ENCODE data around the gene CA10.

DNA sequence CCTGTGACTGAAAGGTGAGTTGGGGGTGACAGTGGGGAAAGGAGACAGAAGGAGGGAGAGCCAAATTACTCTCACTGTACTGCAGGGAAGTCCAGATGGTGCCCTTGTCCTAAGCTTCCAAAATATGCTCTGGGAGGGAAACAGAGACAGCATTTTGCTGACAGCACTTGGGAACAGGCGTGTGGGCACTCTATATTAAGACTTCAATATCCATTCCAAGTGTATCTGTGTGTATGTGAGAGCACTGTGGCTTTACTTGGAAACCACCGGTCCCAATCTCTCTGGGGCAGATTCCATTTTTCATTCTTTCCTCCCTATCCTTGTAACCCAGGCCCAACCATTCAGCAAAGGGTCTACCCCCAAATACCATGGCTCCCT lies 490.8 kb downstream of the CA10 start:
- TF ChIP-seq, protein P1, sequence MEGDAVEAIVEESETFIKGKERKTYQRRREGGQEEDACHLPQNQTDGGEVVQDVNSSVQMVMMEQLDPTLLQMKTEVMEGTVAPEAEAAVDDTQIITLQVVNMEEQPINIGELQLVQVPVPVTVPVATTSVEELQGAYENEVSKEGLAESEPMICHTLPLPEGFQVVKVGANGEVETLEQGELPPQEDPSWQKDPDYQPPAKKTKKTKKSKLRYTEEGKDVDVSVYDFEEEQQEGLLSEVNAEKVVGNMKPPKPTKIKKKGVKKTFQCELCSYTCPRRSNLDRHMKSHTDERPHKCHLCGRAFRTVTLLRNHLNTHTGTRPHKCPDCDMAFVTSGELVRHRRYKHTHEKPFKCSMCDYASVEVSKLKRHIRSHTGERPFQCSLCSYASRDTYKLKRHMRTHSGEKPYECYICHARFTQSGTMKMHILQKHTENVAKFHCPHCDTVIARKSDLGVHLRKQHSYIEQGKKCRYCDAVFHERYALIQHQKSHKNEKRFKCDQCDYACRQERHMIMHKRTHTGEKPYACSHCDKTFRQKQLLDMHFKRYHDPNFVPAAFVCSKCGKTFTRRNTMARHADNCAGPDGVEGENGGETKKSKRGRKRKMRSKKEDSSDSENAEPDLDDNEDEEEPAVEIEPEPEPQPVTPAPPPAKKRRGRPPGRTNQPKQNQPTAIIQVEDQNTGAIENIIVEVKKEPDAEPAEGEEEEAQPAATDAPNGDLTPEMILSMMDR (IDR thresholded peaks at IDR 0.05): no peak
- TF ChIP-seq POLR2A (IDR thresholded peaks at IDR 0.05): no peak
- TF ChIP-seq POLR2AphosphoS5 (IDR thresholded peaks at IDR 0.05): no peak

Measured in gastroesophageal sphincter (tissue), 3 donors.